ENCODE results near the gene SMIM8. TPM values are rescaled to one million over a fixed set of nuclear protein-coding genes. Genes with fewer than 3 reads are reported as not detected.

SMIM8 gene, protein sequence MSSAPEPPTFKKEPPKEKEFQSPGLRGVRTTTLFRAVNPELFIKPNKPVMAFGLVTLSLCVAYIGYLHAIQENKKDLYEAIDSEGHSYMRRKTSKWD
- total RNA-seq, result 2.0 and 2.7 TPM in 2 replicates

DNA sequence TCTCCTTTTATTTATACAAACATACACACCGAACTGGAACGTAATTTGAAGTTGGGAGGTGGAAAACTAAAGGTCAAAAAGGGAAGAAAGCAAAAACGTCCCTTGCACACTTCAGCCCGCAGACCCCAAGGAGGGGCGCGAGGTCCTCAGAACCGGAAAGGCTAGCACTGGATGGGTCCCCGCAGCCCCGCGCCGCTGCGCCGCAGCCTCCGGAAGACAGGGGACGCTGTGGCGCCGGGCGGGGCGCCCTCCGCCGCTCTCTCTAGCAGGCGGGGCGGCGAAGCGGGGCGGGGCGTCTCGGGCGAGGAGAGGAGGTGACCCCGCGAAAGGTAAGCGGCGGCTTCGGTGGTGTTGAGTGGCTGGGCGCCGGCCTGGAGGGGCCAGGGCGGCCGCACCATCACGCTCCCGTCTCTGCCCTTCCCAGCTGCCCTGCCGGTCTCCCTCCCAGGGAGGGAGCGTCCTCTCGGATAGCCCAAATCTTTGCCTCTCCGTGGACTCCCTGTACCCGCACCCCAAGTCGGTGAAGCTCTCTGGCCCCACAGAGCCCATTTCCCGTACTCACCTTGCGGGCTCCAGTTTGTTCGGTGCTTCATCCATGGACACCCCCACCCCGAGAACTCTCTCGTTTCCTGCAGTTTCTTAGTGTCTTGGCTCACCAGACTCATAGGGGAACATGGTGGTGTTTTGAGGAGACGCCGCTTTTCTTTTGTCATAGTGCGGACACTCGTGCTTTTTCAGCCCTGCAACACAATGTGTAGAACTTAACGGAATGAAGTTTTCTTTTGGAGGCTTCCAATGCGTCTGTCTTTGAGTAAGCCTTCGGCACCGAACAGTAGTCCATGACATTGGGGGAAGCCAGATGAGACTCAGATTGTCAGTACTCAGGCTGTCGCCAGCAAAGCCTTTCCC lies at the start of gene SMIM8:
TSS of gene SMIM8 (plus strand) at position 285 of the 909 bp plus-strand sequence. CDS start 14,444 bp downstream, outside the sequence.

DNA sequence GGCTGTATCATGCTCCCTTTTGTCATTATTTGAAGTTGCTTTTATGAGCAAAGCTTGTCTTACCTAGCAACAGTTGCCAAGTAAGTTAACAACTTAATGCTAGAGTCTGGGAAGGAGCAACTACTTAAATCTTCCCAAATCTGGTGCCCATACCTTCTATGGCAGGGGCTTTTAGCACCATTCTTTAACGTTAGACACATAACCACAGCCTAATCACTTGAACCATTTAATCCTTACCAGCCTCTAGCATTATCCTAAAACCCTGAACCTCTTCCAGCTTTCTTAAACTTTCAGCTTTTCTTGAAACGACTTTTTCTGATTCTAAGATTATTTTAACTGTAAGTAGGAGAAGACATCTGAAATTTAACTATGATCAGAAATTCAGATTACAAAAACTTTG lies 22.3 kb downstream of the SMIM8 start, which contains the start of gene C6orf163:
TSS of gene C6orf163 (plus strand) at position 83 of the 400 bp plus-strand sequence. CDS start at position 370, 287 bp downstream.

Other genes starting within 250 kb of the SMIM8 start
- not detected in 2 replicates for gene CGA, start 227.5 kb upstream of the SMIM8 start, total RNA-seq
- 5.7 and 10.9 TPM in 2 replicates for gene ZNF292, start 167.0 kb upstream of the SMIM8 start, total RNA-seq
- gene GJB7, start 6.7 kb downstream of the SMIM8 start, total RNA-seq, result not detected in 2 replicates
- 1.6 TPM in 1 of 2 replicates, not detected in the other for gene C6orf163, start 22.2 kb downstream of the SMIM8 start, total RNA-seq
- gene CFAP206, start 85.4 kb downstream of the SMIM8 start, total RNA-seq, result 2.2 TPM in 1 of 2 replicates, not detected in the other
- 5.2 and 10.5 TPM in 2 replicates for gene SLC35A1, start 150.4 kb downstream of the SMIM8 start, total RNA-seq